Hematopoietic multipotent progenitor cell treated with erythropoietin and hydrocortisone succinate and interleukin-3 and kit ligand, for 6 days (in vitro differentiated cells): ENCODE results near the gene SIGLEC14.
"Not testable (repeated sequence)": the region's sequence is repeated elsewhere in the genome, so short reads cannot be mapped to it uniquely, and the experiment has no call there.

Source experiments
- DNase-seq: peaks from one replicate; pipeline ENCODE4 v3.0.0-alpha.2; 2015

The SIGLEC14 gene

GRCh38 chr19:51668216-51668615 is 21.6 kb upstream of the SIGLEC14 start:
- no peak for DNase-seq

- DNase-seq = no peak
Measured at GRCh38 chr19:51664997-51665396, 18.4 kb upstream of the SIGLEC14 start.

GRCh38 chr19:51664131-51664530 is 17.5 kb upstream of the SIGLEC14 start:
- no peak for DNase-seq

GRCh38 chr19:51663650-51664049 is 17.0 kb upstream of the SIGLEC14 start:
- no peak for DNase-seq

GRCh38 chr19:51660975-51661600 is 14.5 kb upstream of the SIGLEC14 start:
- DNase-seq = peak; percentile 94

- no peak for DNase-seq
Measured at GRCh38 chr19:51654783-51655182, 8.2 kb upstream of the SIGLEC14 start.

DNA sequence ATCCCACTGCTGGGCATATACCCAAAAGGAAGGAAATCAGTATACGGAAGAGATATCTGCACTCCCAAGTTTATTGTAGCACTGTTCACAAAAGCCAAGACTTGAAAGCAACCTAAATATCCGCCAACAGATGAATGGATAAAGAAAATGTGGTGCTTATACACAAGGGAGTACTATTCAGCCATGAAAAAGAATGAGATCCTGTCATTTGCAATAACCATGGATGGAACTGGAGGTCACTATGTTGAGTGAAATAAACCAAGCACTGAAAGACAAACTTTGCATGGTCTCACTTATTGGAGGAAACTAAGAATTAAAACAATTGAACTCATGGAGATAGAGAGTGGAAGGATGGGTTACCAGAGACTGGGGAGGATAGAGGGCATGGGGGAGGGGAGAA is 6.5 kb upstream of the SIGLEC14 start:
- DNase-seq = no peak

DNA sequence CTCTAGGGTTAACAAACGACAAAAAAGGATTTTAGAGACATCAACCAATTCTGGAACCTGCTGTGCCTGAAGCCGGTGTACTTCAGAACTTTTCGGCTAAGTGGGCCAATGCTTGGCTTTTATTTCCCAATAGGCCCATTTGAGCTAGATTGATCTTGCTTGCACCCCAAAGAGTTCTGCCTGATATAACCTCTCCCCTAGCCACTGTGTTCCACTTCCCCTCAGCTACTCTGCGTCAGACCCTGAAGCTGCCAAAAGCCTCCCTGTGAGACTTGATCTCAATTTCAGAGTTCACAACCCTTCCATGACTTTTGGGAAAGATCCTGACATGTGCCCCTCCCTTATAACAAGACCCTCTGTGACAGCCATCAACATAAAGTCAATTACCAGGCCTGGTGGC is 5.6 kb upstream of the SIGLEC14 start:
- DNase-seq = no peak

- DNase-seq = peak; percentile 48
Measured at GRCh38 chr19:51651216-51651846, 4.7 kb upstream of the SIGLEC14 start.

- DNase-seq = no peak
Measured at GRCh38 chr19:51647318-51647717, 693 bp upstream of the SIGLEC14 start.

- peak; percentile 47 for DNase-seq
Measured at GRCh38 chr19:51644636-51645271, 1.9 kb downstream of the SIGLEC14 start.

DNA sequence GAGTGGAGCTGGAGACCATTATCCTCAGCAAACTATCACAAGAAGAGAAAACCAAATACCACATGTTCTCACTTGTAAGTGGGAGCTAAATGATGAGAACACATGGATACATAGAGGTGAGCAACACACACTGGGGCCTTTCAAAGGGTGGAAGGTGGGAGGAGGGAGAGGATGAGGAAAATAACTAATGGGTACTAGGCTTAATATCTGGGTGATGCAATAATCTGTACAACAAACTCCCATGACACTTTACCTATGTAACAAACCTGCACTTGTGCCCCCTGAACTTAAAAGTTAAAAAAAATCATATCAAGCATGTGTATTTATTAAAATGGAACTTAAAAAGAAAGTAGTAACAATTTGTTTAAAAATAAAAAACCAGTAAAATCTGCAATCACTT is 5.0 kb downstream of the SIGLEC14 start:
- DNase-seq = no peak

GRCh38 chr19:51640386-51640785 is 6.2 kb downstream of the SIGLEC14 start:
- no peak for DNase-seq

- DNase-seq = no peak
Measured at GRCh38 chr19:51639916-51640315, 6.7 kb downstream of the SIGLEC14 start.

GRCh38 chr19:51637362-51637978 is 9.2 kb downstream of the SIGLEC14 start:
- peak; percentile 74 for DNase-seq

DNA sequence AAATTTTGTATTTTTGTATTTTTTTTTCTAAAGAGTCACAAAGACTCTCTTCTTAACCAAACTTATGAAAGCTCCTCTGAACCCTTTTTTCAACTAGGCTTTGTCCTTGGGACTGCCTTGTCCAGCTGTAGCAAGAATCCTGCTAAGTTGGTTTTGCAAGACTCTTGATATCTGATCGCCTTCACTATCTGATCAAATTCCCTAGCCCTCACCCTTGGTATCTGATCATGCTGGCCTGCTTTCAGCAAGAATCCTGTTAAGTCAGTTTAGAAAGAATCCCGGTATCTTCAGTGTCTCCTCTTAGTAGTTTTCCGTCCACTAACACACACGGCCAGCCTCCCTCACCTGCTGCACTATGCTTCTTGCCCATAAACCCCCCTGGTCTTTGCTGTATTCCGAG is 14.5 kb downstream of the SIGLEC14 start:
- peak; percentile 35 for DNase-seq

DNA sequence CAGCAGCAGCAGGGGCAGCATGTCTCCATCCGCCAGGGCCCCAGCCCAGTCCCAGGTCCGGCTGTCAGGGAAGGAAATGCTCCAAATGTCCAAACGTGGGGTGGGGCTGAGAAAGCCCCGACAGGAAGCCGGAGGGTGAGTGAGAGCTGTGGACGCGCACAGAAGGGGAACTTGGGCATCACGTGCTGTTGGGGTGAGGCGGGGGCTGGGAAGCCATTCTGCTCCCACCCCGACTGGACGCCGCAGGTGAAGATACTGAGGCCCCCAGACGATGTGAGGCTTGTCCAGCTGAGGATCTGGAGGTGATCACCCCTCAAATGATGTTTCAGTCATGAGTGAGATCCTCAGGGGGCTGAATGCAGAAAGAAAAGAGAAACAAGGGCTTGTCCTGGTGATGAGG is 16.3 kb downstream of the SIGLEC14 start, which contains the start of gene SIGLEC5:
SIGLEC5 (minus strand) TSS at position 87 of the 400 bp plus-strand sequence; CDS start at position 21, 66 bp downstream.
- not testable (repeated sequence) for DNase-seq

DNA sequence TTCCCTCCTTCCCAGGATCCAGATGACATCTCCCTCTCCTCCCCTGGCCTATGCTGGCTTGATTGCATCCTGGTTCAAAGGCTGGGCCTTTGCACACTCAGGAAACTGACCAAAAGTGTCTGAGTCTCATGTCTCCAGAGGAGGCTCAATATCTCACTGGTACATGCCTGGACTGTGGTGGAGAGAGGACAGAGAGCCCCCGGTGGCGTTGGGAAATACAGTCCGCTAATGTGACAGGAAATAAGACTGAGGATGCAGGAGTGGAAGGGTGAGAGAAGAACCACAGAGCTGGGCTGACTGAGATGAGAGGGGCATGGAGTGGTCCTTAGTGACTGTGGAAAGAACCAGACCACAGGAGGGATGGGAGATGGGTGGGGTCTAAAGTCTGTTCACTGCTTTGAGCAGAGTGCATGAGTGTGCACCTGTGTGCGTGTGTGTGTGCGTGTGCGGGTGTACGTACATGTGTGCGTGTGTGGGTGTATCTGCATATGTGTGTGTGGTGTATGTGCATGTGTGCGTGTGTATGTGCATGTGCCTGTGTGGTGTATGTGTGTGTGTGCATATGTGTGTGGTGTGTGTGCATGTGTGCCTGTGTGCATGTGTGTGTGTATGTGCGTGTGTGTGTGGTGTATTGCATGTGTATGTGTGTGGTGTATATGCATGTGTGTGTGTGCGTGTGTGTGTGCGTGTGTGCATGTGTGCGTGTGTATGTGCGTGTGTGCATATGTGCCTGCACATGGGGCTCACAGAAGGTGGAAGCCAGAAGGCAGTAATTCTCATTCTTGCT is 18.3 kb downstream of the SIGLEC14 start:
- peak; percentile 18 for DNase-seq

GRCh38 chr19:51627491-51628138 is 19.0 kb downstream of the SIGLEC14 start:
- DNase-seq = no peak

DNA sequence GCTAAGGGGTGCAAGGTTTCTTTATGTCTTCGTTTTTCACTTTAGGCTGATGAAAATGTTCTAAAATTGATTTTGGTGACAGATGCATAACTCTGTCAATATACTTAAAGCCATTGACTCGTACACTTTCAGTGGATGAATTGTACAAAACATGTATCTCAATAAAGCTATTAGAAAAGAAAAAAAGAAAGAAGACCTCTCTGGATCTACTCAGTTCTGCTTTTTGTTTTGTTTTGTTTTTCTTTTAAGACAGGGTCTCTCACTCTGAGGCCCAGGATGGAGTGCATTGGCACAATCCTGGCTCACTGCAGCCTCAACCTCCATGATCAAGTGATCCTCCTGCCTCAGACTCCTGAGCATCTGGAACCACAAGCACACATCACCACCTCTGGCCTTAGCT is 19.9 kb downstream of the SIGLEC14 start:
- DNase-seq = no peak

GRCh38 chr19:51621178-51621577 is 25.4 kb downstream of the SIGLEC14 start:
- peak; percentile 73 for DNase-seq

- no peak for DNase-seq
Measured at GRCh38 chr19:51615991-51616390, 30.6 kb downstream of the SIGLEC14 start.
